ENCODE data around the gene TLE4. TPM values are rescaled to one million over a fixed set of nuclear protein-coding genes. Genes with fewer than 3 reads are reported as not detected.

Gene TLE4
- total RNA-seq, 3 donors from 2014 or later, result 25.0 to 47.0 (median 35.1) TPM

DNA sequence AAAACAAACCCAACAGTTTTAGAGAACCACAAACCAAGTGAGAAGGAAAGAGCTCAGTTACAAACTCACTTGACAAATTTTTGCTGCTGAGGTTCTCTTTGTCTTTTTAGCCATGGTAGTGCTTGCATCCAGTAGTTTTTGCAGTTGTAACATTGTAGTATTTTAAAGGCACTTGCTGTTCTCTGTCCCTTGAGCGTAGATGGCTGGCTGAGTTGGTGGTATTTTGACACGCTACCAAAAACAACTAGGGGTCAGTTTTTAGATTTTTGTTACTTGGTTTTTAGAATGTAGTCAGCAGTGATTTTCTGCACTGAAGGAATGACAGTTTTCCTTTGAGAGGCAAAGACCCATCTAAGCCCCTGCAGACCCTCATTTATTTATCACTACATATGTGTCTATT is 58.0 kb downstream of the TLE4 start:
- H3K36me3 ChIP-seq, result no peaks in the 10 kb centered on the region
- no peak overlapping the region for H3K4me3 ChIP-seq
- TF ChIP-seq CTCF (IDR thresholded peaks at IDR 0.05) (no peak), POLR2A (IDR thresholded peaks at IDR 0.05) (no peak), POLR2AphosphoS5 (IDR thresholded peaks at IDR 0.05) (no peak)
- no peak overlapping the region for H3K27ac ChIP-seq
- DNase-seq (ENCODE audit: low spot score in 2 of 2), result no peak
- no peaks in the 10 kb centered on the region for H3K4me1 ChIP-seq
- H3K9me3 ChIP-seq, result no peaks in the 10 kb centered on the region
- intact Hi-C loops (cut with DNase I; ENCODE audit: low total_unique reads), result no loop called here
- H3K27me3 ChIP-seq, result no peaks in the 10 kb centered on the region

DNA sequence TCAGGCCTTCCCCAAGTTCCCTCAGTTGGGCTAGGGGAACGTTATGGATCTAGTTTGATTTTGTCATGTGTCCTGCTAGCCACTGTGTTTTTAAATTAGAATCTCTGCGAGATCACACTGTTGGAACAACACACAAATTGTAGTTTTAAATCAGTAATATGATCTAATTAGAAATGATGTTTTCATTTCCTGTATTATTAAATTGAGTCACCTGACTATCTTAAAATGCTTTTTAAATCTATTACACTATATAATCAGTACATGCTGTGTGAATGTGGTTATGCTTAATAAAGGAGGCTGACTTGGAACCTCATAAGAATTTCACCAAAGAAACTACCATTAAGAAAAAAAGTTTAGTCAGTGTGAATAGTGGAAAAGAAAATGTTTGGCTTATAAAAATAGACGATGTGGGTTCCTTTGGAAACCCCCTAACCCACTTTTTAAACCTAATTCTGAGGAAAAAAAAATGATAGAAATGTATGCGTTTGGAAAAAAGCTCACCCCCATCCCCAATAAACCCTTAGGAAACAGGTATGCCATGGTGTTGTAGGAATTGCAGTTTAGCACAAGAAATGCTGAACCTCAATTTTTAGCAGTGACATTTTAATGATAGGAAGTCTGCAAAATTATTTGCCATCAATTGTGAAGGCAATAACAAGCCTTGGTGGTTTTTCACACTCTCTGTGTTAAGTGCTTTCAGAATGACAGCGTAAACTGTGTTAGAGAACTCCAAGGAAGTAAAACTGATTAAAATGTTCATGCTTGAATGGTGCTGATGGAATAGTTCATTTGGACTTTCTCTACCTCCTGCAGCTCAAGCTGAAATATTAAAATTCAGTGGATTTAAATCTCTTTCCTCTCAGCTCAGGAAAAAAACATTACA is 59.0 kb downstream of the TLE4 start:
- Histone ChIP-seq H3K27me3 (no peaks in the 10 kb centered on the region), H3K27ac (no peak overlapping the region), H3K4me3 (no peak overlapping the region), H3K36me3 (no peaks in the 10 kb centered on the region), H3K4me1 (no peaks in the 10 kb centered on the region), H3K9me3 (no peaks in the 10 kb centered on the region)
- TF ChIP-seq CTCF (IDR thresholded peaks at IDR 0.05) (no peak), POLR2A (IDR thresholded peaks at IDR 0.05) (no peak), POLR2AphosphoS5 (IDR thresholded peaks at IDR 0.05) (no peak)
- no peak for DNase-seq (ENCODE audit: low spot score in 2 of 2)
- intact Hi-C loops (cut with DNase I; ENCODE audit: low total_unique reads), result no loop called here

GRCh38 chr9:79632060-79632459 is 60.3 kb downstream of the TLE4 start:
- Histone ChIP-seq H3K36me3 (no peaks in the 10 kb centered on the region), H3K9me3 (no peaks in the 10 kb centered on the region), H3K4me3 (no peak overlapping the region), H3K27me3 (no peaks in the 10 kb centered on the region), H3K4me1 (no peaks in the 10 kb centered on the region), H3K27ac (no peak overlapping the region)
- intact Hi-C loops (cut with DNase I; ENCODE audit: low total_unique reads), result no loop called here
- TF ChIP-seq POLR2A (IDR thresholded peaks at IDR 0.05), result no peak
- no peak for TF ChIP-seq POLR2AphosphoS5 (IDR thresholded peaks at IDR 0.05)
- TF ChIP-seq CTCF (IDR thresholded peaks at IDR 0.05), result no peak
- DNase-seq (ENCODE audit: low spot score in 2 of 2), result no peak

DNA sequence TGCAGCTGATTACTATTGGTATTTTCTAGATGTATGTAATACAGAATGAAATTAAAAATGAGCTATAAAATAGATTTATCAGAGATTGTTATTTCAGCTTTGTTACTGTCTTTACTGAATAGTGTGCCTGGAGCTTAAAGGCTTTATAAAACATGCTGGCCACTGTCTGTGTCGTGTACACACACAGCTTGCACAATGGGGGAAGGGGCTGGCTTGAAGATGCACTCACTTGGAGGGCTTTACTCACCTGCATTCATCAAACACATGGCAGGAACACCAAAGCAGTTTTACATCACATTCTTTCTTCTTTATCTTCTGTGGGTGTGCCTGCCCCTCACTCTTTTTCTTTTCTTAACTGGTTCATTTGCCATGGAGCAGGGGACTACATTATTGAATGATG is 60.9 kb downstream of the TLE4 start:
- Histone ChIP-seq H3K4me3 (no peak overlapping the region), H3K36me3 (no peaks in the 10 kb centered on the region), H3K27ac (no peak overlapping the region), H3K9me3 (no peaks in the 10 kb centered on the region), H3K27me3 (no peaks in the 10 kb centered on the region), H3K4me1 (no peaks in the 10 kb centered on the region)
- intact Hi-C loops (cut with DNase I; ENCODE audit: low total_unique reads), result no loop called here
- TF ChIP-seq POLR2AphosphoS5 (IDR thresholded peaks at IDR 0.05), result no peak
- TF ChIP-seq CTCF (IDR thresholded peaks at IDR 0.05), result no peak
- no peak for TF ChIP-seq POLR2A (IDR thresholded peaks at IDR 0.05)
- no peak for DNase-seq (ENCODE audit: low spot score in 2 of 2)

GRCh38 chr9:79633558-79633957 is 61.8 kb downstream of the TLE4 start:
- Histone ChIP-seq H3K36me3 (no peaks in the 10 kb centered on the region), H3K27me3 (no peaks in the 10 kb centered on the region), H3K9me3 (no peaks in the 10 kb centered on the region), H3K4me1 (no peaks in the 10 kb centered on the region), H3K4me3 (no peak overlapping the region), H3K27ac (no peak overlapping the region)
- intact Hi-C loops (cut with DNase I; ENCODE audit: low total_unique reads), result no loop called here
- DNase-seq (ENCODE audit: low spot score in 2 of 2), result no peak
- TF ChIP-seq POLR2AphosphoS5 (IDR thresholded peaks at IDR 0.05), result no peak
- TF ChIP-seq POLR2A (IDR thresholded peaks at IDR 0.05), result no peak
- no peak for TF ChIP-seq CTCF (IDR thresholded peaks at IDR 0.05)

All from breast epithelium (tissue), 4 donors.